Spleen (tissue), 7 donors: ENCODE results near the gene CMYA5.

Experiments
- POLR2A ChIP-seq, 3 donors: fragments of 450-650 bp; IDR thresholded peaks; one replicate each; pipeline ENCODE4 v1.5.1; 2017; ENCODE audit warnings: antibody characterized with exemption in 3 of 3, mild to moderate bottlenecking in 1 of 3
- POLR2AphosphoS5 ChIP-seq, 3 donors: sonication (generic); formaldehyde crosslinking; IDR thresholded peaks; one replicate each; pipeline ENCODE4 v1.5.1; 2017; ENCODE audit warnings: antibody characterized with exemption in 3 of 3
- TF ChIP-seq, protein P1 (sequence below), 11 experiments: fragments of 200-600 bp in 7 of 11; fragments of 450-650 bp in 4 of 11; sonication (generic) in 4 of 11; IDR thresholded peaks in 8 of 11; conservative IDR thresholded peaks in 3 of 11; 1 replicate in 7 of 11; 2 replicates in 4 of 11; pipeline versions ENCODE4 v1.4.0 to v1.8.0; 2016 to 2021; ENCODE audit warnings: antibody characterized with exemption in 11 of 11, inconsistent platforms in 4 of 11, mild to moderate bottlenecking in 1 of 11
- donor health status: DM: no; HTN: no; CAD: no; lungs with moderate emphysema.
- donor health status: DM: no; HTN: no; CAD: no.
- donor health status: DM: no; HTN: no; CAD: no.

DNA sequence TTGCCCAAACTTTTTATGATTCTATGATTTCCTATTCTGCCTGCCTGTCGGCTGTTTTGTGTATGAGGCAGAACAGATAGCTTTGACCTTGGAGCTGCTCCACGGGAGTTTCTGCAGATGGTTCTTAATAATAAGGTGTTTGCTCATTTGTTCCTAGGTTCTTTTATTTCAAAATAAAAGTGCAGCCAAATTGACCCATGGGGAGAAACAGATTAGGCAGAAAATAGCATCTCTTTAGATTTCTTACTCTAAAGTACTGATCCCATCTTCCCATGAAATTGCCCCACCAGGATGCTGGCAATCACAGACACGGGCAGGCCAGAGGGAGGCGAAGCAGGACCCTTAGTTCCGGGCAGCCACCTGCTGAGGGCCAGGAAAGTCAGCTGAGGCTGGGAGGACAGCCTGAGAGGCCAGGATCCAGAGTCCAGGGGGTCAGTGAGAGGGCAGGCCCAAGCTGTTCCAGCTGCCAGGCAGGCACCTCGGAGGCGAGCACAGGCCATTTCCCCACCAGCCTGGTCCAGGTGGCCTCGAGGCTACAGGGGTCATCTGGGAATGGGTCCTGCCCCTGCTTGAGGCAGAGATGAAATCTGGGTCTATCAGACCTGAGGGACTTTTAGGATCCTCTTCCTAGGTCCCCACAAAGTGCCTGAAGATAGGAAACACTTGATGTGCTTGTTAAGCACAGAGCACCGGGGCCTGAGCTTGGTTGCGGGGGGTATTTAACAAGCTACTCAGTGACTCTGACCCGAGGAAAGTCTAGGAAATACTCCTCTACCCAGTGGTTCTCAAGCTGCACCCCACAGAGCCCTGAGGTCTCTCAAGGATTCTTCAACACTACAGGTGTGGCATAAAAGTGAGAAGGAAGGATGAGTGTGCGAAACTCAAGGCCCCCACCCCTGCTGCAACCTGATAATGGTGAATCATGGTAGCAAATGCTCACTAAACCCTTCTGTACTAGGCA lies 145.4 kb downstream of the CMYA5 start:
- TF ChIP-seq, protein P1, sequence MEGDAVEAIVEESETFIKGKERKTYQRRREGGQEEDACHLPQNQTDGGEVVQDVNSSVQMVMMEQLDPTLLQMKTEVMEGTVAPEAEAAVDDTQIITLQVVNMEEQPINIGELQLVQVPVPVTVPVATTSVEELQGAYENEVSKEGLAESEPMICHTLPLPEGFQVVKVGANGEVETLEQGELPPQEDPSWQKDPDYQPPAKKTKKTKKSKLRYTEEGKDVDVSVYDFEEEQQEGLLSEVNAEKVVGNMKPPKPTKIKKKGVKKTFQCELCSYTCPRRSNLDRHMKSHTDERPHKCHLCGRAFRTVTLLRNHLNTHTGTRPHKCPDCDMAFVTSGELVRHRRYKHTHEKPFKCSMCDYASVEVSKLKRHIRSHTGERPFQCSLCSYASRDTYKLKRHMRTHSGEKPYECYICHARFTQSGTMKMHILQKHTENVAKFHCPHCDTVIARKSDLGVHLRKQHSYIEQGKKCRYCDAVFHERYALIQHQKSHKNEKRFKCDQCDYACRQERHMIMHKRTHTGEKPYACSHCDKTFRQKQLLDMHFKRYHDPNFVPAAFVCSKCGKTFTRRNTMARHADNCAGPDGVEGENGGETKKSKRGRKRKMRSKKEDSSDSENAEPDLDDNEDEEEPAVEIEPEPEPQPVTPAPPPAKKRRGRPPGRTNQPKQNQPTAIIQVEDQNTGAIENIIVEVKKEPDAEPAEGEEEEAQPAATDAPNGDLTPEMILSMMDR (IDR thresholded peaks at IDR 0.05 in 8 of 11, conservative IDR thresholded peaks at IDR 0.05 in 3 of 11) = no peak
- TF ChIP-seq POLR2AphosphoS5 (IDR thresholded peaks at IDR 0.05) (no peak), POLR2A (IDR thresholded peaks at IDR 0.05) (no peak)
